Measurements from ENCODE around the gene ZCCHC7. TPM values are rescaled to one million over a fixed set of nuclear protein-coding genes. Genes with fewer than 3 reads are reported as not detected.
"Not testable (repeated sequence)": the region's sequence is repeated elsewhere in the genome, so short reads cannot be mapped to it uniquely, and the experiment has no call there.

ZCCHC7 gene
- total and polyA plus RNA-seq, 9 donors, result 11.1 to 20.3 (median 12.9) TPM

DNA sequence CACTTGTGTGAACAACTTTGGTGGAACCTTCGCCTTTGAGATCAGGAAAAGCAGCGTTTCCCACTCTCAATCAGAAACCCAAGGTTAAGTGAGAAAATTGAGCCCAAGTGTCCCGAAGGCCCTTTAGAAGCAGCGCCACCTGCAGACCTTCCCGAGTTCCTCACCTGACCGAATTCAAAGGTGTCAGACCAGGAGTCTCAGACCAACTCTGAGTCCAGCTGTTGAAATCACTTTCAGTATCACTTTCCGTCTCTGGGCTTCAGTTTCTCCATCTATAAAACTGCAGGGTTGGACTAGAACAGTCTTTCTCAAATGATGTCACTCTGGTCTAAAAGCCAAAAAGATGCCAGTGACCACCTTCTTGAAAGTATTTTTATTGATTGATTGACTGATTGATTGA is 270.4 kb downstream of the ZCCHC7 start:
- Histone ChIP-seq H3K27me3 (ENCODE audit: control insufficient read depth, insufficient read depth, low read length) (no peaks in the 10 kb centered on the region), H3K27ac (ENCODE audit: low read length) (no peak overlapping the region), H3K9me3 (replicated peaks; ENCODE audit: control insufficient read depth, low read depth, low read length) (no peaks in the 10 kb centered on the region), H3K4me1 (ENCODE audit: control insufficient read depth, insufficient read depth, low read length) (no peaks in the 10 kb centered on the region), H3K4me3 (ENCODE audit: low read length) (no peak overlapping the region), H3K36me3 (ENCODE audit: control insufficient read depth, insufficient read depth, low read length) (no peaks in the 10 kb centered on the region)
- DNase-seq, result no peak
- WGBS (ENCODE audit: insufficient coverage), result 18% methylated on average over 5 of the region's 7 CpGs

DNA sequence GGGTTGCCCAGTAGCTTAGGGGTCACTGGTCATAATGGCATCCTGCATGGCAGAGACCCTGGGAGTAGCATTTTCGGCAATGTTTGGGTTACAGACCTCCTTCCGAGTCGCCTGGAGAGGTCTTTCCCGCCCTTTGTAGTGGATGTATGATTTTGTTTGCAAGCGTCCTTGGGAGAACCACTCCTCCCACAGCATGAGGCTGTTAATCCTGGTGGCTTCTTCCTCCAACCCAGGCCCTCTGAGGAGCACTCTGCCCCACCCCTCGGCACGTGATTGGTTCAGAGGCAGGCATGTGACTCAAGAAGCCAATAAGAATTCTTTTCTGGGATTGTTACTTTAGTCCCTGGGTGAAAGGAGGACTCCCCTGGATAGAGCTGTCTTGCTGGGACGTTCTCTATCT is 271.9 kb downstream of the ZCCHC7 start:
- no peak overlapping the region for H3K27ac ChIP-seq (ENCODE audit: low read length)
- H3K4me1 ChIP-seq (ENCODE audit: control insufficient read depth, insufficient read depth, low read length), result no peaks in the 10 kb centered on the region
- H3K27me3 ChIP-seq (ENCODE audit: control insufficient read depth, insufficient read depth, low read length), result no peaks in the 10 kb centered on the region
- H3K9me3 ChIP-seq (replicated peaks; ENCODE audit: control insufficient read depth, low read depth, low read length), result no peaks in the 10 kb centered on the region
- no peaks in the 10 kb centered on the region for H3K36me3 ChIP-seq (ENCODE audit: control insufficient read depth, insufficient read depth, low read length)
- DNase-seq, result no peak
- no CpG with 5 or more reads among the region's 8 CpGs for WGBS (ENCODE audit: insufficient coverage)
- H3K4me3 ChIP-seq (ENCODE audit: low read length), result no peak overlapping the region

DNA sequence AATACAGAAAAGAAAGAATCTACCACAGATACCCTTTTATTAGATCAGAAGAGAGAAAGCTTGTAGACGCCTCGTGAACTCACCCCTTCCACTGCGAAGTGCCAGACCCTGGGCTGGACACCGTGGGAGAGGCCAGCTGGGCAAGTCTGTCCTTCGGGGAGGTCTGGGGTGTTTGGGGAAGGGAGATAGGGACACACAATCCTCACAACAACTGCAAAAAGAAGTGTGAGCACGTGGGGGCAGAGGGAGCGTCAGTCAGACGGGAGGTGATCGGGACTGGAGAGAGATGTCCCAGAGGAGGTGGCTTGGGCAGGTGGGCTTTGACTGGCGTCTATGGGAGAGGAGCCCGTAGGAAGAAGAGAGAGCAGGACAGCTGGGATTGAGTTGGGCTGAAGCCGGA is 274.9 kb downstream of the ZCCHC7 start:
- no peak for DNase-seq
- 38% methylated on average over 7 of the region's 12 CpGs for WGBS (ENCODE audit: insufficient coverage)

DNA sequence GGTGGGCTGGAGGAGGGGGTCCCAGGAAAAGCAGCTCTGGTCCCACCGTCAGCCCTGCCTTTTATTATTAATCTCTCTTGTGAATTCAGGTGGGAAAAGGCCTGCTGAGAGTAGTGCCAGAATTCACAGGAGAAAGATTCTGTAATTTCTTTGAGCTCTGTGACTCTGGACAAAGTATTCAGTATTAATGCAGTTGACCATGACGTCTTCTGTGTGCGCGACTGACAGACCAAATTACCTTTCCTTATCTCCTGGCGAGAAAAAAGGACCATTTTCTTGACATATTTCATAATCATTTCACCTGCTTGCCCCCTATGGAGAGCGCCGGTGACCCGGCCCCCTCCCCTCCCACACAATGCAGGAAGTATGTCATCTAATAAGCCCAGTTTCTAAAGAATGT is 275.3 kb downstream of the ZCCHC7 start:
- DNase-seq, result no peak
- no peak overlapping the region for H3K27ac ChIP-seq (ENCODE audit: low read length)
- no peaks in the 10 kb centered on the region for H3K27me3 ChIP-seq (ENCODE audit: control insufficient read depth, insufficient read depth, low read length)
- H3K9me3 ChIP-seq (replicated peaks; ENCODE audit: control insufficient read depth, low read depth, low read length), result no peaks in the 10 kb centered on the region
- no peak overlapping the region for H3K4me3 ChIP-seq (ENCODE audit: low read length)
- no peaks in the 10 kb centered on the region for H3K4me1 ChIP-seq (ENCODE audit: control insufficient read depth, insufficient read depth, low read length)
- no peaks in the 10 kb centered on the region for H3K36me3 ChIP-seq (ENCODE audit: control insufficient read depth, insufficient read depth, low read length)
- WGBS (ENCODE audit: insufficient coverage), result no CpG with 5 or more reads among the region's 8 CpGs

More for the DNA sequence above, 274.9 kb downstream of the ZCCHC7 start:
- no peaks in the 10 kb centered on the region for H3K9me3 ChIP-seq (replicated peaks; ENCODE audit: control insufficient read depth, low read depth, low read length)
- H3K27me3 ChIP-seq (ENCODE audit: control insufficient read depth, insufficient read depth, low read length), result no peaks in the 10 kb centered on the region
- H3K27ac ChIP-seq (ENCODE audit: low read length), result no peak overlapping the region
- H3K4me3 ChIP-seq (ENCODE audit: low read length), result no peak overlapping the region
- H3K36me3 ChIP-seq (ENCODE audit: control insufficient read depth, insufficient read depth, low read length), result no peaks in the 10 kb centered on the region
- no peaks in the 10 kb centered on the region for H3K4me1 ChIP-seq (ENCODE audit: control insufficient read depth, insufficient read depth, low read length)

DNA sequence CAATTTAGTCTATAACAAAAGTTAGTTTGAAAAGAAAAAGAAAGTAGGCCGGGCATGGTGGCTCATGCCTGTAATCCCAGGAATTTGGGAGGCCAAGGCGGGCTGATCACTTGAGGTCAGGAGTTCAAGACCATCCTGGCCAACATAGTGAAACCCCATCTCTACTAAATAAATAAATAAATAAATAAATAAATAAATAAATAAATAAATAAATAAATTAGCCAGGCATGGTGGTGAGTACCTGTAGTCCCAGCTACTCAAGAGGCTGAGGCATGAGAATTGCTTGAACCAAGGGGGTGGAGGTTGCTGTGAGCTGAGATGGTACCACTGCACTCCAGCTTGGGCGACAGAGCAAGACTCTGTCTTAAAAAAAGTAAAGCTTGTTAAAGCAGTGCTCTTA is 277.6 kb downstream of the ZCCHC7 start:
- not testable (repeated sequence) for H3K4me3 ChIP-seq (ENCODE audit: low read length); DNase-seq; H3K4me1 ChIP-seq (ENCODE audit: control insufficient read depth, insufficient read depth, low read length); H3K27me3 ChIP-seq (ENCODE audit: control insufficient read depth, insufficient read depth, low read length); H3K9me3 ChIP-seq (replicated peaks; ENCODE audit: control insufficient read depth, low read depth, low read length); H3K36me3 ChIP-seq (ENCODE audit: control insufficient read depth, insufficient read depth, low read length); H3K27ac ChIP-seq (ENCODE audit: low read length)
- WGBS (ENCODE audit: insufficient coverage), result 80% methylated on average over 1 of the region's 3 CpGs

DNA sequence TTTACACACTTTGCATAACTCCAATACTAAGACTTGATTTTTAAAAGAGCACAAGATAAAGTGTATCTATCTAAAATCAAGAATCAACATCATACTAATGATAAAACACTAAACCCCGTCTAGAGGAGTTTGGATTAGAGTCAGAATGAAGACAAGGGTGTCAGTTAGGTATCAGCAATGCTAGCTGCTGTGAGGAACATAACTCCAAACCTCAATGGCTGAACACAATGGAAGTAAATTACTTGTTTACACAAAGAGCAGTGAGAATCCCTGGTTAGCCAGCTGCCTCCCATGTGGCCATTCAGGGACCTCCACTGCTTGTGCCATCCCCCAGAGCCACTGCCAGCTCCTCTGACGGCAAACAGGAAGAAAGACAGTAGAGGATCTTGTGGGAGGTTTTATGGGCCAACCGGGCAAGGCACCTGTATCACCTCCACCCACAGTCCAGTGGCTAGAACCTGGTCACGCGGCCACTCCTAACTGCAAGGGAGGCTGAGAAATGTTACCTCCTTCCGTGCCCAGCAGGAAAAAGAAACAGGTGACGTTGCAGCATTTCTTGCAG is 278.2 kb downstream of the ZCCHC7 start:
- no peaks in the 10 kb centered on the region for H3K36me3 ChIP-seq (ENCODE audit: control insufficient read depth, insufficient read depth, low read length)
- no peaks in the 10 kb centered on the region for H3K4me1 ChIP-seq (ENCODE audit: control insufficient read depth, insufficient read depth, low read length)
- 91% methylated on average over 4 of the region's 7 CpGs for WGBS (ENCODE audit: insufficient coverage)
- H3K4me3 ChIP-seq (ENCODE audit: low read length), result no peak overlapping the region
- no peaks in the 10 kb centered on the region for H3K27me3 ChIP-seq (ENCODE audit: control insufficient read depth, insufficient read depth, low read length)
- no peak overlapping the region for H3K27ac ChIP-seq (ENCODE audit: low read length)
- no peak for DNase-seq
- H3K9me3 ChIP-seq (replicated peaks; ENCODE audit: control insufficient read depth, low read depth, low read length), result no peaks in the 10 kb centered on the region

DNA sequence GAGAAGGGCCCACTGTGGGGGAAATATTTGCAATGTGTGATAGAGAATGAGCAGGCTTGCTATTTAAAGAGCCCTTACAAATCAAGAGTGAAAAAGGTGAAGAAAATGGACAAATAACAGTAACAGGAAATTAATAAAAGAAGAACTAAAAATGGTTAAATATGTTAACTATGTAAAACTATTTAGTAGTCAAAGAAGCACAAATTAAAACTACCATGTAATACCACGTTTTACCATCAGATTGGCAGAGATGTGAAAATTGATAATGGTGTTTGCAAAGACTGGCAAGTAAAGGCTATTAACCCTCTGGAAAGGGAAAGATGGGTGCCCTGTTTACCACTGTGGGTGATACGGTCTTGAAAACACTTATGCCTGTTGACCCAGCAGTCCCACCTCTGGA is 279.0 kb downstream of the ZCCHC7 start:
- Histone ChIP-seq H3K4me1 (ENCODE audit: control insufficient read depth, insufficient read depth, low read length) (no peaks in the 10 kb centered on the region), H3K9me3 (replicated peaks; ENCODE audit: control insufficient read depth, low read depth, low read length) (no peaks in the 10 kb centered on the region), H3K27ac (ENCODE audit: low read length) (no peak overlapping the region), H3K4me3 (ENCODE audit: low read length) (no peak overlapping the region), H3K27me3 (ENCODE audit: control insufficient read depth, insufficient read depth, low read length) (no peaks in the 10 kb centered on the region), H3K36me3 (ENCODE audit: control insufficient read depth, insufficient read depth, low read length) (no peaks in the 10 kb centered on the region)
- no peak for DNase-seq
- no CpG with 5 or more reads among the region's 2 CpGs for WGBS (ENCODE audit: insufficient coverage)

DNA sequence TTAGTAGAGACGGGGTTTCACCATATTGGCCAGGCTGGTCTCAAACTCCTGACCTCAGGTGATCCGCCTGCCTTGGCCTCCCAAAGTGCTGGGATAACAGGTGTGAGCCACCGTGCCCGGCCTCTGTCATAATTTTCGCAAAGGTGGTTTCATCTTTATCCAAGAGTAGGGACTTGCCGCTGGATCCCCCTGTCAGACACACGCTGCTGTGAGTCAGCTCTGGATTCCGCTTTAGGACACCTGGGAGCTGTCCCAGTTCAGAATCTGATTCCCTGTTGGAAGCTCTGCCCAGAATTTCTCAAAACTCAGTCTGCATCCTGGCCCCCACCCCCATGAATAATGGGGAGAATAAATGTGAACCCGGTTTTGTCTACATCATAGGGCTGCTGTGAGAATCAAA is 284.2 kb downstream of the ZCCHC7 start:
- Histone ChIP-seq H3K4me1 (ENCODE audit: control insufficient read depth, insufficient read depth, low read length) (no peaks in the 10 kb centered on the region), H3K27ac (ENCODE audit: low read length) (no peak overlapping the region), H3K27me3 (ENCODE audit: control insufficient read depth, insufficient read depth, low read length) (no peaks in the 10 kb centered on the region), H3K9me3 (replicated peaks; ENCODE audit: control insufficient read depth, low read depth, low read length) (no peaks in the 10 kb centered on the region), H3K36me3 (ENCODE audit: control insufficient read depth, insufficient read depth, low read length) (no peaks in the 10 kb centered on the region), H3K4me3 (ENCODE audit: low read length) (no peak overlapping the region)
- DNase-seq, result no peak
- 83% methylated on average over 8 of the region's 9 CpGs for WGBS (ENCODE audit: insufficient coverage)

DNA sequence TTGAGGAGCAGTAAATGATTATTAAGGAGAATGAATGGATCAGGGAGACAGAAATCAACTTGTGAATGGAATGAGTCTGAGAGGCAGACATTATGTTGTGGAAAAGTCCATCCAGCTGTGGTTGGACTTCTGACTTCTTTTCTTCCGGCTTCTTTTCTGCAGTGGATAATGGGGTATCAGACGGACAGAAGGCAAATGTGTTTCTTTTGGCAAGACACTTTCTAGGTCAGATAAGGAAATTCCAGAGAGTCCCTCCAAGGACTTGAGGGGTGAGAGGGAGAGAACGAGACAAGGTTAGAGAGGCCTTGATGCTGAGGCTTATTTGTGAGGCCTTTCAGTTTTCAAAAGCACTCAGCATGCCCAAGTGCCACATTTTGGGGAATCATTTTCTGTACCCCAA is 285.0 kb downstream of the ZCCHC7 start:
- no peak overlapping the region for H3K27ac ChIP-seq (ENCODE audit: low read length)
- no peaks in the 10 kb centered on the region for H3K36me3 ChIP-seq (ENCODE audit: control insufficient read depth, insufficient read depth, low read length)
- H3K4me1 ChIP-seq (ENCODE audit: control insufficient read depth, insufficient read depth, low read length), result no peaks in the 10 kb centered on the region
- H3K9me3 ChIP-seq (replicated peaks; ENCODE audit: control insufficient read depth, low read depth, low read length), result no peaks in the 10 kb centered on the region
- DNase-seq, result no peak
- no peaks in the 10 kb centered on the region for H3K27me3 ChIP-seq (ENCODE audit: control insufficient read depth, insufficient read depth, low read length)
- 68% methylated on average over 2 of the region's 3 CpGs for WGBS (ENCODE audit: insufficient coverage)
- H3K4me3 ChIP-seq (ENCODE audit: low read length), result no peak overlapping the region

DNA sequence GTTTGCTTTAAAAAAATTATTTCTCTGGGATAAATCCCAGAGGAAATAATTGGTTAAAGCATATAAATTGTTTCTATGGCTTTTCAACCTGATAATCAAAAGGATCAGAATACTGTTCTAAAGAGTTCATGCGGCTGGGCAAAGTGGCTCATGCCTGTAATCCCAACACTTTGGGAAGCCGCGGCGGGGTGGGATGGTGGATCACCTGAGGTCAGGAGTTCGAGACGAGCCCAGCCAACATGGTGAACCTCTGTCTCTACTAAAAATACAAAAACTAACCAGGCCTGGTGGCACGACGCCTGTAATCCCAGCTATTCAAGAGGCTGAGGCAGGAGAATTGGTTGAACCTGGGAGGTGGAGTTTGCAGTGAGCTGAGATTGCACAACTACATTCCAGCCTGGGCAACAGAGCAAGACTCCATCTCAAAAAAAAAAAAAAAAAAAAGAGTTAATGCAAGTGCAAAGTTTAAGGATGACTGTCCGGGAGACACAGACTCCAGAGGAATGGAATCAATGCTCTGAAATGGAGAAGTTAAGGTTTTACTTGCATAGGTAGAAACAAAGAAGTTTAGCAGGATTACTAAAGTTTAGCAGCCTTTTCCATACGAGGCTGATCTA is 285.5 kb downstream of the ZCCHC7 start:
- H3K36me3 ChIP-seq (ENCODE audit: control insufficient read depth, insufficient read depth, low read length), result no peaks in the 10 kb centered on the region
- H3K27me3 ChIP-seq (ENCODE audit: control insufficient read depth, insufficient read depth, low read length), result no peaks in the 10 kb centered on the region
- H3K4me1 ChIP-seq (ENCODE audit: control insufficient read depth, insufficient read depth, low read length), result no peaks in the 10 kb centered on the region
- no peaks in the 10 kb centered on the region for H3K9me3 ChIP-seq (replicated peaks; ENCODE audit: control insufficient read depth, low read depth, low read length)
- no peak overlapping the region for H3K27ac ChIP-seq (ENCODE audit: low read length)
- H3K4me3 ChIP-seq (ENCODE audit: low read length), result no peak overlapping the region
- 92% methylated on average over 4 of the region's 10 CpGs for WGBS (ENCODE audit: insufficient coverage)
- DNase-seq, result no peak

Data from muscle of leg (tissue), 11 donors.